IPS-18a (cell line): Measurements from ENCODE around the gene CADM1.

Experiments used
- H3K27ac ChIP-seq: one replicate; pipeline ENCODE4 v1.5.1; 2013; ENCODE audit warnings: low read length
- H3K27me3 ChIP-seq: one replicate; pipeline ENCODE4 v1.6.1; 2013; ENCODE audit warnings: mild to moderate bottlenecking, low read length; ENCODE audit not compliant: control insufficient read depth, insufficient read depth
- H3K36me3 ChIP-seq: one replicate; pipeline ENCODE4 v1.6.1; 2013; ENCODE audit warnings: low read depth, low read length; ENCODE audit not compliant: control insufficient read depth
- H3K4me1 ChIP-seq: one replicate; pipeline ENCODE4 v1.6.1; 2013; ENCODE audit warnings: low read depth, low read length; ENCODE audit not compliant: control insufficient read depth
- H3K4me3 ChIP-seq: one replicate; pipeline ENCODE4 v1.5.1; 2013; ENCODE audit warnings: low read length
- H3K9ac ChIP-seq: one replicate; pipeline ENCODE4 v1.6.1; 2013; ENCODE audit warnings: mild to moderate bottlenecking, low read length, moderate library complexity
- H3K9me3 ChIP-seq: one replicate; pipeline ENCODE4 v1.6.1; 2013; ENCODE audit warnings: low read depth, low read length; ENCODE audit not compliant: control insufficient read depth

The CADM1 gene

GRCh38 chr11:115190196-115190595 lies 314.0 kb downstream of the CADM1 start:
- Histone ChIP-seq H3K4me1 (peaks cover 7% of the 10 kb centered on the region), H3K4me3 (no peak overlapping the region), H3K9me3 (no peaks in the 10 kb centered on the region), H3K9ac (no peak overlapping the region), H3K27ac (no peak overlapping the region), H3K27me3 (no peaks in the 10 kb centered on the region), H3K36me3 (no peaks in the 10 kb centered on the region)

- Histone ChIP-seq H3K9ac (no peak overlapping the region), H3K27me3 (no peaks in the 10 kb centered on the region), H3K9me3 (no peaks in the 10 kb centered on the region), H3K27ac (no peak overlapping the region), H3K4me3 (no peak overlapping the region), H3K36me3 (no peaks in the 10 kb centered on the region), H3K4me1 (peaks cover 7% of the 10 kb centered on the region)
Measured at GRCh38 chr11:115188898-115189278, 315.3 kb downstream of the CADM1 start.

DNA sequence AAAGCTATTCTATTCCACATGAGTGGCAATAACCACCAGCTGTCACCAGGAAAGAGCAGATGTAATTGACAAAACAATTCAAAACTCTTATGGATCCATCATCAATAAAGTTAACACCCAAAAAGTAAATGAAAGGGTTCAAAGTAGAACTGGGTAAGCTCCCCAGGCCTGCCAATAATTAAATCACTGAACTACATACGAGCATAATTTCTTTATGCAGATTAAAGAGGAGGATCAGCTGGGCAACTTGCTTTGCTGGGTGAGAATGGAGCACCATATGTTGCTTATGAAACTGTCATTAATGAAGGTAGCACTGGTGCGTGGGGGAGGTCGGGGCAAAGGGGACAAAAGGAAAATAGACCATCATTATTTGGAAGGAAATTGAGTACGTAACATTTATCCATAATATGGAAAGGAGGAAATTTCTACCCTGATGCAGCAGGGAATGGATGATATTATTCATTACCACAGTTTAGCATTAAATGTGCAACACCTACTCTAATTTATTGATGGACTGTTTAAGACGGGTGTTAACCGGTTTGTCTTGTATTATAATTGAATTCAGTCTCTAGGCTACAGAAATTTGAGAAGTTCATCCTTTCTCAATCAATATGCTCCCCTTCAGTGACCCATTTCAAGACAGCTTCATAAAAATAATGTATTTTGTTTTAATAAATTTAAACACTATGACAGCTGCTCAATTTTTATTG lies 315.9 kb downstream of the CADM1 start:
- Histone ChIP-seq H3K36me3 (no peaks in the 10 kb centered on the region), H3K9ac (no peak overlapping the region), H3K4me1 (peaks cover 7% of the 10 kb centered on the region), H3K27me3 (no peaks in the 10 kb centered on the region), H3K27ac (no peak overlapping the region), H3K9me3 (no peaks in the 10 kb centered on the region), H3K4me3 (no peak overlapping the region)

DNA sequence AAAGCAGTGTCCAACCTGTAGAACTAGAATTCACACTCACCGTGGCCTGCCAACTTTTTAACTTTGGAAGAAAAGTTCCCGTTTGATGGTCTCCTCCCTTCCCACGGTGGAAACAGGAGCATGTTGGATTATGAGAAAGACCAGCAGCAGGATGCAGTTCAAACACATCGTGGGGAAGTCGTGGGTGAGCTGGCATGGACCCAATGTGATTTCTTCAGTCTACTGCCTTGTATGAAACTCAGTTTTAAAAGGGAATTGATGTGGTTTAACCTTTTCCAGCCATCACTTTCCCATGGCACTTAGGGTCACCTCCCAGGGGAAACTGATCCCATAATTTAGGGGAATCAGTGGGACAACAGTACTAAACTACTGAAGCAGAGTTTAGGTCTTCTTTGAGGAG lies 318.3 kb downstream of the CADM1 start:
- H3K4me3 ChIP-seq = no peak overlapping the region
- H3K27me3 ChIP-seq = no peaks in the 10 kb centered on the region
- H3K36me3 ChIP-seq = no peaks in the 10 kb centered on the region
- H3K27ac ChIP-seq = no peak overlapping the region
- no peaks in the 10 kb centered on the region for H3K9me3 ChIP-seq
- H3K9ac ChIP-seq = no peak overlapping the region
- H3K4me1 ChIP-seq = no peaks in the 10 kb centered on the region

DNA sequence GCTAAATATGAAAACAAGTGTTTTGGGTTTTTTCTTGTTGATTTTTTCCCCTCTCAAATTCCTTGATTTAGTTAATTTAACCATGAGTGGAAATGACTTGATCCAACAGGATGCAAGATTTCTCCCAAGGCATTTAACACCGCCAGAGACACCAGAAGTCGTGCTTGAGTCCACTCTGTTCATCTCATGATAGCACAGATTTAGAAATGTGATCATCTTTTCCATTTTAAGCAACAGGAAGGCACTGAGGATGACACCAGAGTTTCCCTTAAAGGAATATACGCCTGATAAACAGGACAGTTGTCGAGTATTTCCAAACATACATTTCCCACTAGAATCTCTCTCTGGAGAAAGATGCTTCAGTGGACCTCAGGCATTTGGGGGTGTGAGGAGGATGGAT lies 318.7 kb downstream of the CADM1 start:
- Histone ChIP-seq H3K27ac (no peak overlapping the region), H3K4me3 (no peak overlapping the region), H3K9ac (no peak overlapping the region), H3K9me3 (no peaks in the 10 kb centered on the region), H3K36me3 (no peaks in the 10 kb centered on the region), H3K27me3 (no peaks in the 10 kb centered on the region), H3K4me1 (no peaks in the 10 kb centered on the region)

DNA sequence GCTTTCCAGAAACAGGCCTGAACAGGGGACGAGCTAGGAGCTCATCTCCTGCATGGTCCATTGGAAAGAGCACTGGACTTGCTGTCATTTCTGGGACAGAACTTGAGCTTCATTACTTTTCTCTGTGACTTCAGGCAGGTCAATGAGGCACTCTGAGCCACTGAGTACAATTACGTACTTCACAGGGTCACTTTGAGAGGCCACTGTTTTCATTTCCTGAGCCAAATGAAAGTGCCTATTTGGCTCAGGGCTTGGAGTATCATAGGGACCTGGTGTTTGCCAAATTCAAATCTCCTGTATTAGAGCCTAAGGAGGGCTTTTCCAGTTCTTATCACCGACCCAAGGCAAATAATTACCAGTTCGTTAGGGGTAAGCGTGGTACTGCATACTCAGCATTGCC lies 319.3 kb downstream of the CADM1 start:
- Histone ChIP-seq H3K9me3 (no peaks in the 10 kb centered on the region), H3K36me3 (no peaks in the 10 kb centered on the region), H3K4me1 (no peaks in the 10 kb centered on the region), H3K27me3 (no peaks in the 10 kb centered on the region), H3K4me3 (no peak overlapping the region), H3K9ac (no peak overlapping the region), H3K27ac (no peak overlapping the region)

GRCh38 chr11:115183830-115184229 lies 320.4 kb downstream of the CADM1 start:
- H3K9ac ChIP-seq = no peak overlapping the region
- H3K36me3 ChIP-seq = no peaks in the 10 kb centered on the region
- no peaks in the 10 kb centered on the region for H3K27me3 ChIP-seq
- H3K4me3 ChIP-seq = no peak overlapping the region
- H3K27ac ChIP-seq = no peak overlapping the region
- no peaks in the 10 kb centered on the region for H3K9me3 ChIP-seq
- H3K4me1 ChIP-seq = no peaks in the 10 kb centered on the region

GRCh38 chr11:115183136-115183535 lies 321.1 kb downstream of the CADM1 start:
- H3K27ac ChIP-seq = no peak overlapping the region
- no peaks in the 10 kb centered on the region for H3K4me1 ChIP-seq
- no peak overlapping the region for H3K9ac ChIP-seq
- H3K27me3 ChIP-seq = no peaks in the 10 kb centered on the region
- no peaks in the 10 kb centered on the region for H3K9me3 ChIP-seq
- no peak overlapping the region for H3K4me3 ChIP-seq
- no peaks in the 10 kb centered on the region for H3K36me3 ChIP-seq

GRCh38 chr11:115182282-115182955 lies 321.8 kb downstream of the CADM1 start:
- Histone ChIP-seq H3K36me3 (no peaks in the 10 kb centered on the region), H3K27me3 (no peaks in the 10 kb centered on the region), H3K4me1 (no peaks in the 10 kb centered on the region), H3K27ac (no peak overlapping the region), H3K9me3 (no peaks in the 10 kb centered on the region), H3K4me3 (no peak overlapping the region), H3K9ac (no peak overlapping the region)

- Histone ChIP-seq H3K4me3 (no peak overlapping the region), H3K27ac (no peak overlapping the region), H3K27me3 (no peaks in the 10 kb centered on the region), H3K36me3 (no peaks in the 10 kb centered on the region), H3K4me1 (peaks cover 5% of the 10 kb centered on the region), H3K9ac (no peak overlapping the region), H3K9me3 (no peaks in the 10 kb centered on the region)
Measured at GRCh38 chr11:115181538-115181937, 322.7 kb downstream of the CADM1 start.

GRCh38 chr11:115180272-115180671 lies 323.9 kb downstream of the CADM1 start:
- Histone ChIP-seq H3K9ac (no peak overlapping the region), H3K27me3 (no peaks in the 10 kb centered on the region), H3K4me3 (no peak overlapping the region), H3K36me3 (no peaks in the 10 kb centered on the region), H3K27ac (no peak overlapping the region), H3K4me1 (peaks cover 6% of the 10 kb centered on the region), H3K9me3 (no peaks in the 10 kb centered on the region)

DNA sequence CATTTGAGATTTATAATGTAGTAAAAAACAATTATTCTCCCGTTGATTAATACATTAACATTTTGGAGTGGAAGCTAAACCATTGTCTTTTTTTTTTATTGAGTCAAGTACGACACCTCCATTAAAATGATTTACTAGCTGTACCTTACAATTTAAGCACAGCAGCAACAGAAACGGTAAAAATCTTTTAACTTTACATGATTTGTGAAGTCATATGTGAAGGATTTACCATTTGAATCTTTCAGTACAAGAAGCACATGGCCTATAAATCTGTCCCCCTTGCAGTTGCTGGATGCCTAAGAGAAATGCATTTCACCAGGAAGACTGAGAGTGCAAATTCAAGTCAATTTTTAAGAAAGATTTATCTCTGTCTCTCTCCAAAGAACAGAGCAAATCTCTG lies 324.6 kb downstream of the CADM1 start:
- Histone ChIP-seq H3K4me3 (no peak overlapping the region), H3K36me3 (no peaks in the 10 kb centered on the region), H3K9me3 (no peaks in the 10 kb centered on the region), H3K27me3 (no peaks in the 10 kb centered on the region), H3K9ac (no peak overlapping the region), H3K4me1 (peaks cover 11% of the 10 kb centered on the region), H3K27ac (no peak overlapping the region)
